ENCODE measurements around the gene IDH3G.

The IDH3G gene

DNA sequence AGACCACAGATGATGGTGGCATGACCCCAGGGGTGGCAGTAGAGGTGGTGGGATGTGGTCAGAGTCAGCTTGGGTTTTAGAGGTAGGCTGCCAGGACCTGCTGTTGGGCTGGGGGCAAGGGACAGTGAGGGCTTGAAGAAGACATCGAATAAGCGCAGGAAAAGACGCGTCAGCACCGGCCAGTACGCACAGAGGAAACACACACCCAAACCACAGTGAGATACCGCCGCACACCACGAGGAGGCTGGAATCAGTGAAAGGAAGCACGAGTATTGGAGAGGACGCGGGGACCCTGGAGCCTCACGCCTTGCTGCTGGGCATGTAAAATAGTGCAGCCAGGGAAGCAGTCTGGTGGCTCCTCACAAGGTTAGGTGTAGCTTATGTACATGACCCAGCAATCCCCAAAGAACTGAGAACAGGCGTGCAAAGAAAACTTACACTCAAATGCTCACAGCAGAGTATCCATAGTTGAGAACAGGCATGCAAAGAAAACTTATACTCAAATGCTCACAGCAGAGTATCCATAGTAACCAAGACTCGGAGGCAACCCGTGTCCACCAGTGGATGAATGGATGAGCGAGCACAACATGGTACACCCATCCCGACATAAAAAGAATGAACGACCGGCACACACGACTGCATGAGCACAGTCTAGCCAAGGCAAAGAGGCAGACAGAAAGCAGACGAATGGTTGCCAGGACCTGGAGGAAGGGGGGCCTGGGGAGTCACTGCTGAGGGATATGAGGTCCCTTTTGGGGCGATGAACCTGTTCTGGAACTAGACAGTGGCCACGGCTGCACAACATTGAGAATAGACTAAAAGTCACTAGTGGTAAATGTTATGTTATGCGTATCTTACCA lies 22.9 kb upstream of the IDH3G start:
- DNase-seq (ENCODE audit: low read depth): no peak

DNA sequence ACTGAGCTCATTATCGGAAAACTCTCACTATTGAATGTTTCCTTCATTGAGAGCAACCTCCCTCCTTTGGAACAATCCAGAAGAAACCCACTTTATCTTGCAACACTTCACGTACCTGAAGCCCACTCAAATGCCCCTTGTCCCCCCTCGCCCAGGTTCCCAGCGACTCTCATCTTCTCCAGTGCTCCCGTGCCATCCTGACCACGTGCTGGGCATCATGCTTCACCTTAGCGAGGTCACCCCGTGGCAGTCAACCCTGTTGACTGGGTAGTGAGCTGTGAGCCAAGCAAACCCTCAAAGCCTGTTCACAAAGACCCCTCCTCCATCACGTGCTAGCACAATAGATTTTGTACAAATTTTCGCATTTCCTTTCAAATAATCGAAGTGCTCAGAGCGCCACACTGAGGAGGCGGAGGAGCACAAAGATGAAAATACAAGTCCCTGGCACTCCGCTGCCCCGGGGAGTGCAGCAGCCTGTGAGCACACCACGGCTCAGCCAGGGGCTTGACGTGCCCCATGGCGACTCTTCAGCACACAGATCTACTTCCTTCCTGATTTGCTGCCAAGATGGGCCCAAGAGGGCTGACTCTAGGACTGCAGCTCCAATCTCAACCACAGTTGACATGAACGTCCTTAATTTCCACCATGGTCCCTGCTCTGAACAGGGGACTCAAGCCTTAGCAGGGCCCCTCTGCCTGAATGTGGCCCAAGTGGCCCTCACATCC lies 20.6 kb upstream of the IDH3G start:
- no peak for DNase-seq (ENCODE audit: low read depth)

DNA sequence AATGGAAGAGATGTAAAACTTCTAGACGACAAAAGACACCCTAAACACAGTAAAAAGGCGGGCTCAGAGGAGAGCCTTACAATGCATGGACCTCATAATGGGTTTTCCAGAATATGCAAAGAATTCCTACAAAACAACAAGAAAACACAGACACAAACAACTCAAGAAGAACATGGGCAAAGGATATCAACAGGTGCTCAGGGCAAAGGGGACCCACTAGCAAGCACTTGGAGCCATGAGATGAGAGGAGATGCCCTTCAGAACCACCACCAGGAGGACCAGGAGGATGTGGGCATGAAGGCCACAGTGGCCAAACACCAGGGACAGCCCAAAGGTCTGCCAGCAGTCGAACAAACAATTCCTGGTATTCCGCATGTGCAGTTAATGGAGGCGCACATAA lies 19.0 kb upstream of the IDH3G start:
- no peak for DNase-seq (ENCODE audit: low read depth)

DNA sequence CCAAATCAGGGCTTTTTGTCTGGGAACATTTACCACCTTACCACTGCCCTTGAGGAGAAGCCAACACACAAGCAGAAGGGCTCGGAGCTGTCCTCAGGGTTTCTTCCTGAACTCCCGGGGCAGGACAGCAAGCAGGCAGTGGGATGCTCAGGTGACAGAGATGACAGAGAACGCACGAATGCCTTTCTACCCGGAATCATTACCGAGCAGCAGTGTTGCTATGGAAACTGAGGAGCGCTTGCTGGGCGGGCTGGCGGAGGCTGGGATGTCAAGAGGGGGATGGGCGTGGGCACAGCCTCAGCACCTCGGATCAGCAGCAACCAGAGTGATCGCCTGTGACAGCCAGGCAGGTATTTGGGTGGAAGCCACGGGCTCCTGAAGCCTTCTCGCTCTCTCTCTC lies 18.0 kb upstream of the IDH3G start:
- no peak for DNase-seq (ENCODE audit: low read depth)

DNA sequence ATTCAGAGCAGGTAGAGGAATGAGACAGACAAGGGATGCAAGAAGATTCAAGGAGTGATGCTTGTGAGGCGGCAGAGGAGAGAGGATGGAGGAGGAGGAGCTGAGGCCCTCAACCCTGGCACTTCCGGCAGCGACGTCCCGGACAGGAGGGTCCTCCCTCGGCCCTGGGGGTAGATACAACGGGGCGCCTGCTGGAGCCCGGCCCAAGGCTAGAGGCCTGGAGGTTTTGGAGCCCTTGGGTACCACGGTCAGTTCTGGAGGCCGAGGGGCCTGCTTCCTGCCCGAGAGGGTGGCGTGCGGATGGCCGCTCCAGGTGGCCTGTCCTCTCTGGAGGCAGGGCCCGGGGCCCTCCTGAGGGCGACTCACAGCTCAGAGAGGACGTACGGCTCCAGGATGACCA lies 13.8 kb upstream of the IDH3G start:
- no peak for DNase-seq (ENCODE audit: low read depth)

DNA sequence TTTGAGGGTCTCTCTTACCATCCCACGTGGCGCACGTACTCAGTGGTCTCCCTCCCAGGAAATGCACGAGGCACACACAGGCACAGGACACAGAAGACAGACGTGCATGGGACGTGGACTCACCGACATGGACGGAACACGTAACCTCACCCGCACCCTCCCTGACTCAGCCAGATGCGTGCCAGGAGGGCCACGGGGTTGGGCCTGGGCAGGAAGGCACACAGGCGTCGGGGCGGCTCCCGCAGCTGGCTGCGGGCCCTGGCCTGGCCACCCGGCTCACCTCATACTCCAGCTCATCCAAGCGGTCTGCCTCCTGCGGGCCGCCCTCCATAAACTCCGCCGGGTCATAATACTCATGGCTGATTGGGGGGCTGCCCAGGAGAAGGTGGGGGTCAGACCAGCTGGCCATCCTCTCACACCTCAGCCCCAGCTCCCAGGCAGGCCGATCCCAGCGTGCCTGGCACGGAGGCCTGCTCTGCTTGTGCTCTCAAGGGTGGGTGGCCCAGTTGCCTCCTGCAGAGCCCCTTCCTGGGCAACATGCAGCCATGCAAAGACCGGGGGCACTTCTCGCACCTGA lies 12.9 kb upstream of the IDH3G start:
- no peak for DNase-seq (ENCODE audit: low read depth)

DNA sequence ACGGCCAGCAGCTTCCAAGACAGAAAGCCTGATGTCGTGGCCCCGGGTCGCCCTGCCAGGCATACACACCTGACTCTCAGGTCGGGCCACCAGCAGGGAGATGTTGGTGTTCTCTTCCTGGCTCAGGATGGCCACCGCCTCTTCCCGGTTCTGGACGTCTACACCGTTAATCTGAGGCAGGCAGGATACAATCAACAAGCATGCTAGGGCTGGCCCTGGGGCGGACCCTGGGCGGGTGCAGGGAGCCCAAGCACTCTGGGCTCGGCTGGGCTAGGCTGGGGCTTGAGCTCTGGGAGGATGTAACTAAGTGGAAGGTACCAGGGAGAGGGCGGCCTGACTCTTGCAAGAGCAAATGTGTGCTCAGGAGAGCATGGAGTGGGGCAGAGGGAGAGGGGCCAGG lies 11.3 kb upstream of the IDH3G start:
- no peak for DNase-seq (ENCODE audit: low read depth)

DNA sequence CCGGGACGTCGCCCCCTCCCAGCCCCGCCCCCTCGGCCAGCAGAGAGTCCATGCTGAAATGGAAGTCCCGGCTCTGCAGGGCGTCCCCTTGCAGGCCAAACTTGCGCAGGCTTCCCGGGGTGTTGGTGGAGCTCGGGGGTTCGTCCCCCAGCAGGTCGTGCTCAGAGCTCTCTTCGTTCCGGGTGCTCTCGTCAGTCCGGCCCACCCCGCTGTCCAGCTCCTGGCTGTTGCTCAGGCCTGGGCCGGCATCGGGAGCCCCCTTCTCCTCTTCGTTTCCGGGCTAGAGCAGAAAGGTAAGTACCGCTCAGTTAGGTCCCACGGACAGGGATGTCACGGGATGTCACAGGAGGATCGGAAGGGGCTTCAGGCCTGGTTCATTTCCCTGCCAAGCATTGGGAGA lies 10.4 kb upstream of the IDH3G start:
- no peak for DNase-seq (ENCODE audit: low read depth)

DNA sequence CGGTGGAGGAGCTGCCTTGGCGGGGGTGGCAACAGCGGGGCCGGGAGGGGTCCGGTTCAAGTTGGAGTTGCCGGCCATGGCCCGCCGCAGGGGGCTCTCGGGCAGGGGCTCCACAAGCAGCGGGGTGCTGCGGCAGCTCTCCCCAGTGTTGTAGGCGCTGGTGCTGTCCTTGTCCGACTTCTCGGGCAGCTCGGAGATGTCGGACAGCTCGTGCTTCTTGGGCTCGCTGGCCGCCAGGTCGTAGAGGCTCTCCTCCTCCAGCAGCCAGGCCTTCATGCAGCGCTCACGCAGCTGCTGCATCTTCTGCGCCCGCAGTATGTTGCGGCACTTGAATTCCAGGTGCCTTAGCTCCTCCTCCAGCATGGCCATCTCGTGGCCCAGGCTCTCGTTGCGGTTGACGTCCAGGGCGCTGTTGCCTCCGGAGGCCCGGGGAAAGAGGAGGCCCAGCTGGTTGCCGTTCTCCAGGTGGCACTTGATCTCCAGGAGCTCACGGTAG lies 10.0 kb upstream of the IDH3G start:
- no peak for DNase-seq (ENCODE audit: low read depth)

DNA sequence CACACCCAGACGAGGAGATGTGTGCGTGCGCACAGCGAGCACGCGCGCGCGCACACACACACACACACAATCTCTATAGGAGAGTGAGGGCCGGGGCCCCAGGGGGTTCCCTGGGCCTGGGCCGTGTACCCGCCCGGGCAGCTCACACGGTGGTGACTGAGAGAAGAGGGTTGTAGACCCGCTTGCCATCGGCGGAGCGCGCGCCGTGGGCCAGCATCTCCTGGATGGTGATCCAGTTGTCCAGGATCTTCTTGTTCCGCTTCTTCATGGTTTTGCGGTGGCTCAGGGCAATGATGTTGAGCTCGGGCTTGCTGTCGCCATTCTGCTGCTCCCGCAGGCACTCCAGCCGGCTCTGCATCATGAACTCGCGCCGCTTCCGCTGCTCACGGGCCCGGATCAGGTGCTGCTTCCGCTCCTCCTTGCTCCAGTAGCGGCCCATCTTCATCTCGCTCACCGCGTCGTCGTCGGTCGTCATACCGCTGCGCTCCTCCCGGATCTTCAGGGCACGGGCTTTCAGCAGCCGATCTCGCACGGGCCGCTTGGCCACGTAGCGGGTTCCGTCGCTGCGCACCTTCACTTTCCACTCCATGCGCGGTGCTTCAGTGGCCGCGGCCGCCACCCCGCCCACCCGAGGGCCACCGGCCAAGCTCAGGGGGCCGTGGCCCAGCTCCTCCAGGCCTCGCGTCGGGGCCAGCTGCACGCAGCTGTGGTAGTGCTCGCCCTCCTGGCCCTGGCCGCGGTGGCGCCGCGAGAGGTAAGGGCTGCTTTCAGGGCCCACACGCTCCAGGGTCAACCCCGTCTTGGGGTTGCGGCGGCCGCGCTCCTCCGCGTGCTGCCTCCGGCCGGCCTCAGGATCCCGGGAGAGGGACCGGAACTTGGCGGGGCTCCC lies 9.3 kb upstream of the IDH3G start:
- DNase-seq (ENCODE audit: low read depth): no peak

DNA sequence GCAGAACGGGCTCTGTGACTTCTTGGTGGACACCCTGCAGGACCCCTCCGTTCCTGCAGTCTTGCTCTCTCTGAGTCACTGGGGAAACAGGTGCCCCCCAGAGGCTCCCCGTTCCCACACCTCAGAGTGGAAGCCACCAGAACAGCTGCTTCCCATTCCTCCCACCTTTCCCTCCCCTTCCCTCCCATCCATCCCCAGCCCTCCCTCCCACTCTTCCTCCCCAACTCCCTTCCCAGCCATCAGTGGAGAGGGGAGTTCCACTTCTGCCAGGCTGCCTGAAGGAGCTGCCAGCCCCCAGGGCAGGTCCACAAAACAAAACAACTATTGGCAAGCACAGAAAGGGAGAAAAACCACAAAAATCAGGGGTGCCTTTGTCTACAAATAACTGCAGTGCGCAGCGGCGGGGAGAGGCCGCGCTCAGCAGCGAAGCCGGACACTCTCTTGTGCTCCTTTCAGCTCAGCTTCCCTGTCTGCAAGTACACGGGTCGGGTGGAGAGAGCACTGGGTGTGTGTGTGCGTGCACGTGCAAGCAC lies 8.4 kb upstream of the IDH3G start:
- DNase-seq (ENCODE audit: low read depth): no peak

DNA sequence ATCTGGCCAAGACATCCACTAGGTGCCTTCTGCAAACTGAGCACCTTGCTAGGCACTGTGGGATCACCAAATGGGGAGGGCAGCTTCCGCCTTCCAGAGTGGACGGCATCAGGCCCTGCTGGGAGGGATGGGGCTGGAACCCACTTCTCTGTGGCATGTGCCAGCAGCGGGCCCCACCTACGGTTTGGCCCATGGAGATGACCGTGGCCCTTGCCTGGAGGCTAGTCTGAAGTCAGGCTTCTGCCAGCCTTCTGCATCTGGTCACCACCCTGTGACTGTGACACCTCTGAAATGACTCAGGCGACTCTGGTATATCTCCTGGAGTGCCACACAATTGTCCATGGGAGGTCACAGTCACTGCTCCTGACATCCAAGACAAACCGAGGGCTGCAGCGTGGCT lies 7.5 kb upstream of the IDH3G start:
- no peak for DNase-seq (ENCODE audit: low read depth)

DNA sequence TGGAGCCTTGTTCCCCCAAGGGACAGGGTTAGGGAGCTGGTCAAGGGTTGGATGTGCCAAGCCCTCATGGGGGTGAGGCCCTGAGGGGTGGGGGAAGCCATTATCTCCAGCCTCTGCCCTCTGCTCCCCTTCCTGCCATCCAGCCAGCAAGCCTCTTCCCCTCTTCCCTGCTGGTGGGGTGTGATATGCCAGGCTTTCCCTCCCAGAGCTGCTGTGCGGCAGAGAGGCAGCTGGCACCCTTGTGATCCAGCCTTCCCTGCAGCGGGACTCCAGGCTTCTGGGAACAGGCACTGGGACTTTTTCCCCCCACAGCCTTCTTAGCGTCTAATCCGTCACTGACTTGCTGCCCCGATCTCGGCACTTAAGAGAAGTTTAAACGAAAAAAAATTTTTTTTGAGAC lies 6.6 kb upstream of the IDH3G start:
- DNase-seq (ENCODE audit: low read depth): no peak

DNA sequence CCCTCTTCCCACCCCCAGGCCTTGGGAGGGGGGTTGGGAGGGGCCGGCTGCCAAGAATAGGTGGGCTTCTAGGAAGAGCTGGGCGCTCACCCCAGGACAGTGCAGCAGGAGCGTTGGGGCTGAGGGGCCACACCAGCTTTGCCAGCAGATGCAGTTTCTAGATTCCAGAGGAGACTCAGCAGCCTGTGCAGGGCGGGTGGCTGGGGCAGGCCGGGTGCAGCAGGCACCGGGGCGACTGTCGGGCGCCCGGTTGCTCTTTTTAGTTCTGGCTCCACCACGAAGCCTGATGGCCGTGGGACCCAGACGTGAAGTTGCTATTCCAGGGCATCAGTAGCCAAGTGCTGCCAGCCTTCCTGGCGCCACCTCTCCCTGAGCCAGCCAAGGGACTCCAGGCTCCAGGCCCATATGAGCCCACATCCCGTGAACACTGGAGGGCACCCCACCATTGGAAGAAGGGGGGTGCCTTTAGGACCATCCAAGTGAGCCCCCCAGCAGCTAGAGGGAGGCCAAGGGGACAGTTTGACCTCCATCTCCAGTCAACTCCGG lies 6.1 kb upstream of the IDH3G start:
- no peak for DNase-seq (ENCODE audit: low read depth)

DNA sequence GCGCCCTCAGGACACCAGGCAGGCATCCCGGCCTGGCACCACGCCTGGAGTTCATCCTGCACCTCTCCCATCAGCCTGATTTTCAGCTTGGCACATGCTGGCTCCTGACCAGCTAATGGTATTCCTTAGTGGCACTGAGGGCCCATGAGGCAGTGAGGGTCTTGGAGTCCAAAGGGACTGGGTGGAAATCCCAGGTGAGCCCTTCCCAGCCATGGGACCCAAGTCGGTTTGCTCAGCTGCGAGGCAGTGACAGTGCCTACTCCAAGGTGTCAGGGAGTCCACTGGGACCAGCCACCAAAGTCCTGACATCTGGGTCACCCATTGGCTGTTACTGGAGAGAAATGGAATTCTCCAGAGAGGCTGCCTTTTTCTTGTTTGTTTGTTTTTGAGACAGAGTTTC lies 5.2 kb upstream of the IDH3G start:
- no peak for DNase-seq (ENCODE audit: low read depth)

DNA sequence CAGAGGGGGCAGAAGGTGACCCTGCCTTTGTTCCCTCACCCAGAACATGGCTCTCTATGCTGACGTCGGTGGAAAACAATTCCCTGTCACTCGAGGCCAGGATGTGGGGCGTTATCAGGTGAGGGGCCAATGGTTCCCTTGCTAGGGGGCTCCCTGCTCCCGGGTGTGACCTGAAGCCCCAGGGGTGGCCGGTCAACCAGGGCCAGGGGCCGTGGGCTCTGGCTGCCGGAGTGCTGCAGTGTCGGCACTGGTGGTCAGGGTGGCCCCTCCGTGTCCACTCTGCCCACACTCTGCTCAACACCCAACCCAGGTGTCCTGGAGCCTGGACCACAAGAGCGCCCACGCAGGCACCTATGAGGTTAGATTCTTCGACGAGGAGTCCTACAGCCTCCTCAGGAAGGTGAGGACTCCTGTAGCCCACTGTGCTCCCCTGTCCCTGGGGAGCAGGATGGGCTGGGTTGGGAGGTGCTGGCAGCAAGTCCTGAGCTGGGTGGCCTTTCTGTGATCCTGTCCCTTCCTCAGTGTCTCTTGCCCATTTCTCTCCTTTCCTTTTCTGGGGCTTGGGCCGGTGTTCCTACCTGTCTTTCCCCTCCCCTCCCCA lies 3.3 kb upstream of the IDH3G start:
- no peak for DNase-seq (ENCODE audit: low read depth)

DNA sequence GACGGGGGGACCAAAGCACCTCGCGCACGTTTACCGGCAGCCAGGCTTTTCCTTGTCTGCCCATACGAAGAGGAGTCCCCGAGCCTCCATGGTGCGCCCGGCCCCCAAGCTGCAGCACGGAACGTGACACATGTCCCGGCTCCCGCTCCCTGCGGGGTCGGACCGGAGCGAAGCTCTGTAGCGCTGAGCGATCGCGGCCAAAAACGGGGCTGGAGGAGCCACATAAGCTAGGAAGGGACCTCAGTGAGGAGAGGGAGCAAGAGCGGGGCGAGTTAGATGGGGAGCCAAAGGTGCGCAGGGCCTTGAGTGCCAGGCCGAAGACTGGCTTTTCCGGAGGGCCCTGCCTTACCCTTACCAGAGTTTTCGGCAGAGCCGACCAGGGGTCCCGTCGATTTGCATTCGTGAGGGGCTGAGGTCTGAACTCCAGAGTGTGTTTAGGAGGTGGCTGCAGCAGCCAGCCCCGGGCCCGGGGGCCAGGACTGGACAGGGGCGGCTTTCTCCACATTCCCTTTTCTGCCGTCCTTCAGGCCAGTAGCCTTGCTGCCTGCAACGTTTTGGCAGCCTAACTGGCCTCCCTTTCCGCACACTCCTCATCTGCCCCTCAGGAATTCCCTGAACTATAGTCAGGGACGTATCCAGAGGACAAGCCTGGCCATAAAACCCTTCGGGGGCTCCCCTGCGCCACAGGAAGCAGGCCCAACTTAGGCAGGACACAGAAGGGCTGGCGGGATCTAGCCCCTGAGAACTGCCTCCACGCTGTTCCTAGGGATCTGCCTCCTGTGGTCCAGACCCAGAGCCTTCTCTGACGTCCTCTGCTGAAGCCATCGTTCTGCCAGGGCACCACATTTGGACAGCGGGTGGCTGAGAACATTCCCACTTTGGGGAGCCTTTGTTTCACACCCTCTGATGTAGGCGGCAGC lies 982 bp upstream of the IDH3G start:
- DNase-seq (ENCODE audit: low read depth): no peak

DNA sequence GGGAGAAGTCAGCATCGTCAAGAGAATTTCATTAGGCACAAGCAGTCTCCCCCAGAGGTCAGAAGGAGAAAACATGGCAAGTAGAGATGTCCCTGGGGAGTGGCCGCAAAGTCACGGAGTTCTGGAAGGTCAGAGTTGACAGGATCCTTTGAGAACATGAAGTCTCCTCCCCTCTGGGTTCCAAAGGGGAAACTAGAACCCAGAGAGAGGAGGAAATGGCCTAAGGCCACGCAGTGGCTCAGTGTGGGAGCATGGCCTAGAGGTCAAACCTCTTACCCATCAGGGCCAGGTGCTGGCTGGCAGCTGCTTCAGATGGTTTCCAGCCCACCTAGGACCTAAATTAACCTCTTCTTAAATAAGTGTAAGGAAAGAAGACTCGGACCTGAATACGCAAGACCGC lies 884 bp downstream of the IDH3G start:
- DNase-seq (ENCODE audit: low read depth): no peak

DNA sequence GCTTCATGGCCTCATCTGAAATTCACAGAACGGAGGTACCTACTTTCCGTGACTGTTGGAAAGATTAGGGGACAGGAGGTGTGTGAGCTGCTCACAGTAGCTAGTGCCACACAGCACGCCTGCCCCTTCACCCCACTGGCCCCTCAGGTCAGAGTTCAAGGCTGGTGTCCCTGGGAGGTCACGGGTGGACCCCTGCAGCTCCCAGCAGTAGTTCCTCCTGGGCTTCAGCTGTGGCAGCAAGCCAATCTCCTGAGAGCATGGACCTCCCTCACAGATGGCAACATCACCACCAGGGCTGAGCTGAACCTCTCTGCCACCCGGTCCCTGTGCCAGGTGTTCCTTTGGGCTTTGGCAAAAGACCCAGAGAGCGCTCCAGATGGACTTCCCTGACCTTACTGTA lies 1.8 kb downstream of the IDH3G start:
- no peak for DNase-seq (ENCODE audit: low read depth)
